Fibroblast of villous mesenchyme (primary cell): Measurements from ENCODE around the gene MRPS14. TPM values are rescaled to one million over a fixed set of nuclear protein-coding genes. Genes with fewer than 3 reads are reported as not detected.

Experiments used
- DNase-seq: peaks from one replicate; pipeline ENCODE4 v3.0.0-alpha.2; 2010; ENCODE audit warnings: low read depth
- H3K4me3 ChIP-seq: 2 replicates; pipeline ENCODE4 v1.5.1; 2011; ENCODE audit warnings: low read depth, mild to moderate bottlenecking, low read length
- CTCF ChIP-seq: IDR thresholded peaks from 2 replicates; pipeline ENCODE4 v1.5.1; 2012; ENCODE audit warnings: low read depth, mild to moderate bottlenecking, low read length; ENCODE audit not compliant: insufficient read depth
- total RNA-seq: library from RNA; depleted of rRNA; stranded (reverse); fragments of >200 nt; gene quantifications from 2 replicates; pipeline ENCODE4 v1.2.3, GENCODE V29; 2012

MRPS14 gene
- total RNA-seq, 1 donor, result 25.9 TPM

GRCh38 chr1:174997041-174997440 lies 26.2 kb downstream of the MRPS14 start:
- no peak for DNase-seq
- TF ChIP-seq CTCF, result no peak
- no peak overlapping the region for H3K4me3 ChIP-seq

GRCh38 chr1:174996476-174996875 lies 26.7 kb downstream of the MRPS14 start:
- H3K4me3 ChIP-seq, result no peak overlapping the region
- peak; percentile 52 for DNase-seq
- TF ChIP-seq CTCF, result no peak

GRCh38 chr1:174995916-174996315 lies 27.3 kb downstream of the MRPS14 start:
- no peak overlapping the region for H3K4me3 ChIP-seq
- no peak for TF ChIP-seq CTCF
- peak; percentile 63 for DNase-seq

- TF ChIP-seq CTCF, result no peak
- no peak overlapping the region for H3K4me3 ChIP-seq
- DNase-seq, result peak; percentile 12
Measured at GRCh38 chr1:174995121-174995520, 28.1 kb downstream of the MRPS14 start.

GRCh38 chr1:174991473-174991872 lies 31.8 kb downstream of the MRPS14 start:
- no peak overlapping the region for H3K4me3 ChIP-seq
- TF ChIP-seq CTCF, result no peak
- DNase-seq, result no peak

GRCh38 chr1:174990382-174990999 lies 32.7 kb downstream of the MRPS14 start:
- DNase-seq, result peak; percentile 86
- TF ChIP-seq CTCF, result no peak
- peak overlapping the region; percentile 70 for H3K4me3 ChIP-seq
